HG02885 (cell line): ENCODE measurements around the gene TPGS1.

Experiments used
- ATAC-seq: cut with Tn5 transposase; IDR thresholded peaks from one replicate; pipeline ENCODE4 v1.9.1; 2021; ENCODE audit warnings: mild to moderate bottlenecking; ENCODE audit not compliant: unreplicated experiment, poor library complexity

Gene TPGS1

GRCh38 chr19:535017-535835 lies 27.9 kb downstream of the TPGS1 start:
- ATAC-seq = no peak

GRCh38 chr19:536031-536880 lies 29.0 kb downstream of the TPGS1 start:
- no peak for ATAC-seq

DNA sequence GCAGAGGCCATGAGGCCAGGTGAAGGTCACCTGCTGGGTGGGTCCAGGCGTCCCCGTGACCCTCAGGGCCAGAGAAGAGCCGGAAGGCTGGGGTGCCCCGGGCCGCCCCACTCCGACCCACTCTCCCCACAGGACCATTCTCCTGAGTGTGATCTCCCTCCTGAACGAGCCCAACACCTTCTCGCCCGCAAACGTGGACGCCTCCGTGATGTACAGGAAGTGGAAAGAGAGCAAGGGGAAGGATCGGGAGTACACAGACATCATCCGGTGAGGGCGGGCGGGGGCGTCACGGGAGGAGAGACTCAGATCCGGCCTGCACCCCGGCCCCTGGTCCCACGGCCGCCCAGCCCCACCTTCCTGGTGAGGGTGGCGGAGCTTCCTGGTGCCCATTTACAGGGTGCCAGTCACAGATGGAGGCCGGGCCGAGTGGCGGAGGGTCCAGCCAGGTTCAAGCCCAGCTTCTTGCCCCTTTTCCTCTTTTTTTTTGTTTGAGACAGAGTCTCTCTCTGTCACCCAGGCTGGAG lies 29.6 kb downstream of the TPGS1 start:
- ATAC-seq = no peak

GRCh38 chr19:538641-539428 lies 31.5 kb downstream of the TPGS1 start:
- ATAC-seq = no peak

GRCh38 chr19:539429-540030 lies 32.2 kb downstream of the TPGS1 start:
- ATAC-seq = no peak

DNA sequence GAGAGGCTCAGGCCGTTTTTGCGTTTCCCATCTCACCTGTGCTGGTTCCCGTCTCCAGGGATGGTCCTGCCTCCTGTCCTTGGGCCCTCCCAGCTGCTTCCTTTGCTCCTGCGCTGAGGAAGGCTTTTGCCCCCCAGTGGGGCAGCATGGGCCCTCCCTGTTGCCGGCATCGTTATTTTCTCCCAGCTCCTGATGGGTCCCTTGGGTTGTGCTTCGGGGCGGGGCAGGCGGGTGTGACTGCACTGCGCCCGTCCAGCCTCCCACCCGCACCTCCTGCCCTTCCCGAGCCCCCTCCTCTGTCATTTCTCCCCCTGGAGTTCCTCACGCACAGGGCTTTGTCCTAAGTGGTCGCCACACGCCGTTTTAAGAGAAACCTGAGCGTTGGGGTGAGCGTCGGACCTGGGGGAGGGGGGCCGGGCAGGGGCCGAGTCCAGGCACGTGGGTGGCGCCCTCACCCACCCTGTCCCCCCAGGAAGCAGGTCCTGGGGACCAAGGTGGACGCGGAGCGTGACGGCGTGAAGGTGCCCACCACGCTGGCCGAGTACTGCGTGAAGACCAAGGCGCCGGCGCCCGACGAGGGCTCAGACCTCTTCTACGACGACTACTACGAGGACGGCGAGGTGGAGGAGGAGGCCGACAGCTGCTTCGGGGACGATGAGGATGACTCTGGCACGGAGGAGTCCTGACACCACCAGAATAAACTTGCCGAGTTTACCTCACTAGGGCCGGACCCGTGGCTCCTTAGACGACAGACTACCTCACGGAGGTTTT lies 33.8 kb downstream of the TPGS1 start:
- no peak for ATAC-seq

- no peak for ATAC-seq
Observed at GRCh38 chr19:541699-542098, 34.4 kb downstream of the TPGS1 start.

GRCh38 chr19:542173-542866 lies 35.0 kb downstream of the TPGS1 start:
- ATAC-seq = no peak

- no peak for ATAC-seq
Observed at GRCh38 chr19:543910-544608, 36.8 kb downstream of the TPGS1 start, which contains the start of gene GZMM. Gene GZMM, plus strand, starts transcription at chr19:544053. Its CDS starts 19 bp downstream, at chr19:544072.

DNA sequence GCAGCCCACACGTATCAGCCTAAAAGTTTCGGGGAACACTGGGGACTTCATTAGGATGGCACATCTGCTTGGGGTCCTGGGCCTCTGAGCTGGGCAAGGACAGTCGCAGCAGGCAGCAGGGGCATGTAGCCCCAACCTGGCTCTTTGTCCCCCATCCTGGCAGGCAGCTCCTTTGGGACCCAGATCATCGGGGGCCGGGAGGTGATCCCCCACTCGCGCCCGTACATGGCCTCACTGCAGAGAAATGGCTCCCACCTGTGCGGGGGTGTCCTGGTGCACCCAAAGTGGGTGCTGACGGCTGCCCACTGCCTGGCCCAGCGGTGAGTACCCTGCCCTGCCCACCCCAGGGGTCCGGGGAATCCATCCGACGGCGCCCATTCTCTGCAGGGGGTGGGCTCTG lies 39.8 kb downstream of the TPGS1 start:
- ATAC-seq = no peak

DNA sequence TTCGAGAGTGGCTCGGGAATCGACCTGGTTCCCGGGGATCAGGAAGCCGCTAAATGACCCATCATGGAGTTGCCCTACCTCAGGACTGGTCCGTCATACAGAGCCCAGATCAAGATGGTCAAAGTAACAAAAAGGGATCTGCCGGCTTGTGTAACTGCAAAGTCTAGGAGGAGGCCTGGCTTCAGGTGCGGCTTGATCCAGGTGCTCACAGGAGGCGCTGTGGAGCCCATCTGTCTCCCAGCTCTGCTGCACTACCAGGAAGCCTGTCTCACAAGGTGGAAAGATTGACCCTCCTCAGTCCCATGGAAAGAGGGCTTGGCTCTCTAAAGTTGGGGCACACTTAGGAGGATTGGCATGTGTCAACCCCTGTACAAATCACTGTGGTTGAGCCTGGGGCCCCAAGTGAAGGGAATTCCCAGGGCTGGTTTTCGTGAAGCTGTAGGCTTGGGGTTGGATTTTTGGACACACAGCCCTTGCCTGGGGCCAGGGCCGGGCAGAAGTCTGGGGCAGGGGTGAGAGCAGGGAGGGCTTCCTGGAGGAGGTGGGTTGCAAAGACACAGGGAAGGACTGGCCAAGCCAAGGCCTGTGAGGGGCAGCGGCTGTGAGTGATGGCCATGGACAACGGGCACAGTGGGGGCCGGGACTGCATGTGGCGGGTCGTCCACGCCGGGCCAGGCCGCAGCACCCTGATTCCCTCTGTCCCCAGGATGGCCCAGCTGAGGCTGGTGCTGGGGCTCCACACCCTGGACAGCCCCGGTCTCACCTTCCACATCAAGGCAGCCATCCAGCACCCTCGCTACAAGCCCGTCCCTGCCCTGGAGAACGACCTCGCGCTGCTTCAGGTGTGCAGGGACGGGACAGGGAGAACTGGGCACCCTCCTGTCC lies 40.8 kb downstream of the TPGS1 start:
- no peak for ATAC-seq

DNA sequence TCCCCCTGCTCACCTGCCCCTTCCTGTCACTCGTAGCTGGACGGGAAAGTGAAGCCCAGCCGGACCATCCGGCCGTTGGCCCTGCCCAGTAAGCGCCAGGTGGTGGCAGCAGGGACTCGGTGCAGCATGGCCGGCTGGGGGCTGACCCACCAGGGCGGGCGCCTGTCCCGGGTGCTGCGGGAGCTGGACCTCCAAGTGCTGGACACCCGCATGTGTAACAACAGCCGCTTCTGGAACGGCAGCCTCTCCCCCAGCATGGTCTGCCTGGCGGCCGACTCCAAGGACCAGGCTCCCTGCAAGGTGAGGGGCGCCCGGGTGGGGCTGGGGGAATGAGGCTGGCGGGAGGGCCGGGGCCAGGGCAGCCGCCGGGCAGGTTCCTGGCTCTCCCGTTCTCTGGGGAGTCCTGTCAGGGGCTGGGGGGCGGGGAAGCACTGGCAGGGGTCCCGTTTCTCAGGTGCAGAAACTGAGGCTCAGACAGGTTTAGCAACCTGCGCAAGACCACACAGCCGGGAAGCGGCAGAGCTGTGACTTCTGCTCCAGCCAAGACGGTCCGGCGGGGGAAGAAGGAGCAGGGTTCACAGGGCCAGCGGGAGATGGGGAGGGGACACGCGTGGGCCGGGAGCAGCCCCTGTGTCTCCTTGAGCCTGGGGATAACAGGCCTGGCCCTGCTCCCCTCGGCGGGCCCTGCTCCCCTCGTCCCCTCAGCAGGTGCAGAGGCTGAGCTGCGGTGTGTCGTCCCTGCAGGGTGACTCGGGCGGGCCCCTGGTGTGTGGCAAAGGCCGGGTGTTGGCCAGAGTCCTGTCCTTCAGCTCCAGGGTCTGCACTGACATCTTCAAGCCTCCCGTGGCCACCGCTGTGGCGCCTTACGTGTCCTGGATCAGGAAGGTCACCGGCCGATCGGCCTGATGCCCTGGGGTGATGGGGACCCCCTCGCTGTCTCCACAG lies 41.9 kb downstream of the TPGS1 start:
- ATAC-seq = no peak

GRCh38 chr19:554817-555216 lies 47.5 kb downstream of the TPGS1 start:
- no peak for ATAC-seq

DNA sequence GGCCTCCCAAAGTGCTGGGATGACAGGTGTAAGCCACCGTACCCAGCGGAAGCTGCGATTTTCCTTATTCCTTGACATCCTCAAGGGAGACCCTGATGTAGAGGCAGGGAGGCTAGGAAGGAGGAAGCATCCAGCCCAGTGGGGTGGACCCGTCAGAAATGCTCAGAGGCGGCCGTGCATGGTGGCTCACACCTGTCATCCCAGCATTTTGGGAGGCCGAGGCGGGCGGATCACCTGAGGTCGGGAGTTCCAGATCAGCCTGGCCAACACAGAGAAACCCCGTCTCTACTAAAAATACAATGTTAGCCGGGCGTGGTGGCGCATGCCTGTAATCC lies 48.1 kb downstream of the TPGS1 start:
- ATAC-seq = no peak

DNA sequence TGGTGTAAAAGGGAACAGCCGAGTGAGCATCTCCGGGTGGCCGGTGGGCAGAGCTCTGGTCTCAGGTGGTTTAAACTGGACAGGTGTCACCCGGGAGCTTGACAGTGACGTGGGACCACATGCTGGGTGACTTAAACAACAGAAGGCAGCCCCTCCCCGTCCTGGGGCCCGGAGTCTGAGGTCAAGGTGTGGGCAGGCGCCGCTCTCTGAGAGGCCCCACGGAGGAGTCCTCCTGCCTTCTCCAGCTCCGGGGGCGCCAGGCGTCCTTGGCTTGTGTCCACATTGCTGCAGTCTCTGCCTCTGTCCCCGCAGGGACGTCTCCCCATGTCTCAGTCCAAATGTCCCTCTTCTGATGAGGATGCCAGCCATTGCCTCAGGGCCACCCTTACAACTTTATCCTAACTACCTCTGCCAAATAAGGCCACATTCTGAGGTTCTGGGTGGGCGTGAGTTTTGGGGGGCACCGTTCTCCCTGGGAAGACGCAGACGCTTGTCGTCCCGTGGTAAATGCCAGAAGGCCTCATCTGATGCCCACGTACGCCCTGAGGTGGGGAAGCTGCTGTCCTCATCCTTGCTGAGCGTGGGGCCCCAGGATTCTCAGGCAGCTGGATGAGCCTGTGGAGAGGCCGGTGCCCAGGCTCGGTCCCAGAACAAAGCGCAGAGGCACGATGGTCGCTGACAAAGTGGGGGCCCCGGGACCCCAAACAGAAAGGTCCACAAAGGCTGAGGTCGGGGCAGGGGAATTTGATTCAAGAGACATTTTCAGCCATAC lies 49.5 kb downstream of the TPGS1 start:
- ATAC-seq = no peak
